Mesendoderm (in vitro differentiated cells): ENCODE measurements around the gene EFEMP2.

Experiments
- DNase-seq: peaks from one replicate; pipeline ENCODE4 v3.0.0; 2013
- H2AK5ac ChIP-seq: 2 replicates; pipeline ENCODE4 v1.6.1; 2013; ENCODE audit warnings: low read length, inconsistent platforms
- H2BK120ac ChIP-seq: 2 replicates; pipeline ENCODE4 v1.6.1; 2013; ENCODE audit warnings: low read depth, mild to moderate bottlenecking, low read length, moderate library complexity, mixed read lengths
- H2BK15ac ChIP-seq: replicated peaks from 2 replicates; pipeline ENCODE4 v1.6.1; 2013; ENCODE audit warnings: low read depth, mild to moderate bottlenecking, moderate library complexity
- H2BK5ac ChIP-seq: 2 replicates; pipeline ENCODE4 v1.6.1; 2013; ENCODE audit warnings: low read length, inconsistent platforms
- H3K18ac ChIP-seq: 2 replicates; pipeline ENCODE4 v1.6.1; 2013; ENCODE audit warnings: mild to moderate bottlenecking, low read length, mixed read lengths
- H3K23ac ChIP-seq: one replicate; pipeline ENCODE4 v1.6.1; 2013; ENCODE audit warnings: low read length
- H3K27ac ChIP-seq: 2 replicates; pipeline ENCODE4 v1.5.1; 2013; ENCODE audit warnings: low read depth, mild to moderate bottlenecking, inconsistent platforms, low read length, moderate library complexity
- H3K27me3 ChIP-seq: 2 replicates; pipeline ENCODE4 v1.6.1; 2013; ENCODE audit warnings: low read length, control low read depth, mild to moderate bottlenecking, inconsistent platforms; ENCODE audit not compliant: insufficient read depth, poor library complexity
- H3K36me3 ChIP-seq: 2 replicates; pipeline ENCODE4 v1.6.1; 2013; ENCODE audit warnings: low read length, inconsistent platforms; ENCODE audit not compliant: control insufficient read depth, insufficient read depth
- H3K4ac ChIP-seq: one replicate; pipeline ENCODE4 v1.6.1; 2013; ENCODE audit warnings: low read depth, mild to moderate bottlenecking, low read length, moderate library complexity
- H3K4me1 ChIP-seq: 2 replicates; pipeline ENCODE4 v1.6.1; 2013; ENCODE audit warnings: low read depth, low read length, inconsistent platforms; ENCODE audit not compliant: control insufficient read depth
- H3K4me2 ChIP-seq: 2 replicates; pipeline ENCODE4 v1.6.1; 2013; ENCODE audit warnings: low read length
- H3K4me3 ChIP-seq: 2 replicates; pipeline ENCODE4 v1.5.1; 2013; ENCODE audit warnings: mild to moderate bottlenecking, low read length
- H3K56ac ChIP-seq: one replicate; pipeline ENCODE4 v1.6.1; 2013; ENCODE audit warnings: low read length
- H3K79me1 ChIP-seq: 2 replicates; pipeline ENCODE4 v1.6.1; 2013; ENCODE audit warnings: low read length, inconsistent platforms
- H3K79me2 ChIP-seq: 2 replicates; pipeline ENCODE4 v1.6.1; 2013; ENCODE audit warnings: mild to moderate bottlenecking, low read length; ENCODE audit not compliant: control insufficient read depth, insufficient read depth
- H3K9ac ChIP-seq: 2 replicates; pipeline ENCODE4 v1.6.1; 2013; ENCODE audit warnings: low read length, inconsistent platforms
- H4K5ac ChIP-seq: one replicate; pipeline ENCODE4 v1.6.1; 2013; ENCODE audit warnings: low read length
- H4K8ac ChIP-seq: one replicate; pipeline ENCODE4 v1.6.1; 2013; ENCODE audit warnings: low read depth, mild to moderate bottlenecking, control low read depth, low read length, moderate library complexity
- WGBS: extraction: QIAGEN DNeasy Blood & Tissue Kit; methylation state at CpG from one replicate; pipeline ENCODE4 v1.1.7; 2013; ENCODE audit warnings: low lambda C conversion rate, missing lambda C conversion rate; ENCODE audit not compliant: insufficient coverage; ENCODE audit errors: extremely low coverage; 5-methylcytosine and 5-hydroxymethylcytosine counted together

Gene EFEMP2

DNA sequence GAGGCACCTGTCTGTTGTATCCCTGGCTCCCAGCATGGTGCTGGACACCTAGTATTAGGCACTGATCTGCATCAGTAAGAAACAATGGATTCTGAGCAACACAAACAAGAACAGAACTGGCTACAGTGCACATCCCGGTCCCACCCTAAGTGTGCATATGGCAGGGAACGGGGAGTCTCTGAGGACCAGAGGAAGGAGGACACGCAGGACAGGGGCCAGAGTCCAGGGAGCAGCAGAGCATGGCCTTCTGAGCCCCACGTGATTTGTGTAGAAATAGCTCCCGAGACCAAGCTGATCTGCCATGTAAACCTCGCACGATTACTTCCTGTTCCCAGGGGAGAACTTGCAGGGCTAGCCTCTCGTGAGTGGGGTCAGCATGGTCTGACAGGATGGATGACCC is 51.5 kb downstream of the EFEMP2 start:
- no peak overlapping the region for H2BK120ac ChIP-seq
- no peak overlapping the region for H3K18ac ChIP-seq
- H2BK15ac ChIP-seq = no peak overlapping the region
- H3K4ac ChIP-seq = no peak overlapping the region
- H3K9ac ChIP-seq = no peak overlapping the region
- H3K4me2 ChIP-seq = no peak overlapping the region
- H3K56ac ChIP-seq = no peak overlapping the region
- H3K27ac ChIP-seq = no peak overlapping the region
- no peaks in the 10 kb centered on the region for H3K27me3 ChIP-seq
- H3K4me1 ChIP-seq = no peaks in the 10 kb centered on the region
- no peak overlapping the region for H2BK5ac ChIP-seq
- no peaks in the 10 kb centered on the region for H3K79me1 ChIP-seq
- H2AK5ac ChIP-seq = no peak overlapping the region
- no peak for DNase-seq
- no peak overlapping the region for H4K8ac ChIP-seq
- no peak overlapping the region for H4K5ac ChIP-seq
- no peaks in the 10 kb centered on the region for H3K36me3 ChIP-seq
- no peak overlapping the region for H3K4me3 ChIP-seq
- H3K79me2 ChIP-seq = no peaks in the 10 kb centered on the region
- no CpG with 5 or more reads among the region's 8 CpGs for WGBS
- H3K23ac ChIP-seq = no peak overlapping the region

DNA sequence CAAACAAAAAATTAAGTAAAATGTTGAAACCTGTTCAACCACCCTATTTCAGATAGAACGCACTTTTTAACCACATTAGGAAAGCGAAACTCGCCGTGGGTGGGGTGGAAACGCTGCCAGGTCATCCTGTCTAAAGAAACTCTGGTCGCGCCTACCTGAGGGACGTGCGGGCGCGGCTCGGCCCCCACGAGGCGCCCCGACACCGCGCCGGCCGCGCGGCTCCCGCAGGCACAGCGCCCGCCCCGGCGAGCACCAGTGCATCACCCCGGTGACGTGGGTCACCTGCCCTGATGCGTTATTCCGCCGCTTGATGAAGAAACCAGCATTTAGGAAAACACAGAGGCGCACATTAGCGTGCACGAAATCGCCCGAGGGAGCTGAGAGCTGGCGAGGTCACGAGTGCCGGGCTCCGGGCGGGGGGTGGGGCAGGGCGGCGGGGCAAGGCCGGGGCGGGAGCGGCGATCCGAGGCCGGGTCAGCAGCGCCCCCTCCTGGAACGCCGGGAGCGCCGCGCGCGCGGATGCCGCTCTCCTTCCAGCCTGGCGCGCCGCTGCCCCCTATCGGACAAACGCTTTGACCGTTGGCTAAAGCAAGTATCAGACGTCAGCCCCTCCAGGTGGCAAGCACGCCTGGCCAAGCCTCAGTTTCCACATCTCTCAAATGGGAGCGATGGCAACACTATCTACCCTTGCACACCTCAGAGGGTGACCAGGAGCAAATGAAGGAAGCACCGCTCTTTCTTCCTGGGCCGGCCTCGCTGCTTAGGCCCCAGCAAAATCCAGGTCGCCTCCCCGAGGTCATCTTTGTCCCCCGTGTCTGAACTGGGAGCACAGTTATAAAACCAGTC is 54.5 kb downstream of the EFEMP2 start:
- no peaks in the 10 kb centered on the region for H3K4me1 ChIP-seq
- peak; percentile 88 for DNase-seq

DNA sequence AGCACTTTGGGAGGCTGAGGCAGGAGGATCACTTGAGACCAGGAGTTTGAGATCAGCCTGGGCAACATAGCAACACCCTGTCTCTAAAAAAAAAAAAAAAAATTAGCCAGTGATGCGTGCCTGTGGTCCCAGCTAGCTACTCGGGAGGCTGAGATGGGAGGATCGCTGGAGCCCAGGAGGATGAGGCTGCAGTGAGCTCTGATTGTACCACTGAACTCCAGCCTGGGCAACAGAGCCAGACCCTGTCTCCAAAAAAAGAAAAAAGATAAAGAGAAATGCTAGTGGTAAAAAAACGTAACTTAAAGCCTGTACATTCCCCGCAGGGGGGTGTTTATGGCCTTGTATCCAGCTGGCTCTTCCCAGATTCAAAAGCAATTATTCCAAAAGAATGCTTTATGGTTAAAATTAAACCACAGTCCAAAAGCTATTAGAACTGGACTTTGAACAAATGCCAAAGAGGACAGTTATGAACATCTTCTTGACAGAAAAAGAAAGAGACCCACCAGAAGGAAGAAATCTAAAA is 55.2 kb downstream of the EFEMP2 start:
- no peak overlapping the region for H4K5ac ChIP-seq
- no peak overlapping the region for H3K56ac ChIP-seq
- H3K4me3 ChIP-seq = no peak overlapping the region
- H3K27me3 ChIP-seq = no peaks in the 10 kb centered on the region
- H3K4me1 ChIP-seq = no peaks in the 10 kb centered on the region
- no peak overlapping the region for H3K9ac ChIP-seq
- H3K18ac ChIP-seq = peak overlapping the region; percentile 44
- no peak overlapping the region for H3K4ac ChIP-seq
- WGBS = no CpG with 5 or more reads among the region's 5 CpGs
- H3K23ac ChIP-seq = no peak overlapping the region
- H4K8ac ChIP-seq = no peak overlapping the region
- no peak overlapping the region for H2AK5ac ChIP-seq
- H2BK15ac ChIP-seq = no peak overlapping the region
- no peak overlapping the region for H3K27ac ChIP-seq
- no peak overlapping the region for H2BK5ac ChIP-seq
- H3K36me3 ChIP-seq = no peaks in the 10 kb centered on the region
- no peak overlapping the region for H2BK120ac ChIP-seq
- no peaks in the 10 kb centered on the region for H3K79me1 ChIP-seq
- DNase-seq = no peak
- no peak overlapping the region for H3K4me2 ChIP-seq
- H3K79me2 ChIP-seq = no peaks in the 10 kb centered on the region

More for the DNA sequence above, 54.5 kb downstream of the EFEMP2 start:
- peak overlapping the region; percentile 78 for H3K9ac ChIP-seq
- no peak overlapping the region for H3K4ac ChIP-seq
- no peak overlapping the region for H4K8ac ChIP-seq
- no peaks in the 10 kb centered on the region for H3K79me1 ChIP-seq
- no peak overlapping the region for H2BK120ac ChIP-seq
- WGBS = no CpG with 5 or more reads among the region's 74 CpGs
- H3K56ac ChIP-seq = peak overlapping the region; percentile 92
- H3K79me2 ChIP-seq = no peaks in the 10 kb centered on the region
- H3K4me2 ChIP-seq = peak overlapping the region; percentile 98
- no peak overlapping the region for H4K5ac ChIP-seq
- H3K36me3 ChIP-seq = no peaks in the 10 kb centered on the region
- H2BK5ac ChIP-seq = no peak overlapping the region
- peak overlapping the region; percentile 44 for H3K18ac ChIP-seq
- no peak overlapping the region for H3K23ac ChIP-seq
- H3K4me3 ChIP-seq = peak overlapping the region; percentile 62
- H3K27me3 ChIP-seq = no peaks in the 10 kb centered on the region
- no peak overlapping the region for H3K27ac ChIP-seq
- no peak overlapping the region for H2BK15ac ChIP-seq
- H2AK5ac ChIP-seq = no peak overlapping the region

DNA sequence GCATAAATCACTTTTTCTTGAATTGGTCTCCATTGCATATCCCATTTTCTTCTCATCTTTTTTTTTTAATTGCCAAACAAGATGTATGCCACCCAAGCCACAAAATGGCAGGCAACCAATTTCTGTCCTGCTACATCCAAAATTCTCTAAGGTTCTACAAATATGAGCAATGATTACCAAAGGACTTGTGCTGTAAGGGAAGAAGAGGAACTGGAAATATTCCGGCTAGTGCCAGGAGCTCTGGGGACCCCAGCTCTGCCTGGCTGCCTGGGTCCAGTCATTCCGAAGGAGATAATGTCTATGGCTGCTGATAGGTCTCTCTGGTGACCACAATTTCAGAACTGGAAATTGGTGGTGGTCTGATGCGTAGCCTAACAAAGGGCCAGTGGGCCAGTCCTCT is 55.9 kb downstream of the EFEMP2 start:
- Histone ChIP-seq H3K27ac (no peak overlapping the region), H4K8ac (no peak overlapping the region), H2BK5ac (no peak overlapping the region), H3K4me1 (no peaks in the 10 kb centered on the region), H3K56ac (no peak overlapping the region), H2BK15ac (no peak overlapping the region), H3K27me3 (no peaks in the 10 kb centered on the region), H4K5ac (no peak overlapping the region), H3K4me3 (no peak overlapping the region), H3K4me2 (no peak overlapping the region), H3K36me3 (no peaks in the 10 kb centered on the region), H3K9ac (no peak overlapping the region), H2BK120ac (no peak overlapping the region), H3K4ac (no peak overlapping the region), H3K18ac (no peak overlapping the region), H3K79me1 (no peaks in the 10 kb centered on the region), H2AK5ac (no peak overlapping the region), H3K23ac (no peak overlapping the region), H3K79me2 (no peaks in the 10 kb centered on the region)
- DNase-seq = no peak
- no CpG with 5 or more reads among the region's 3 CpGs for WGBS
